Stimulated activated memory B cell treated with anti-CD40 and anti-IgM and Interleukin-4, amounts not matched to agents 10 μg/mL and 1 μg/mL and 100 μg/mL, for 72 hours (primary cell): ENCODE results near the gene ARL10.

Experiments used
- ATAC-seq: fragments of 150-1000 bp; cut with Tn5 transposase; 2 replicates; pipeline ENCODE4 v1.10.0; 2021
- H3K27ac Mint-ChIP-seq: one replicate; pipeline ENCODE4 v1.8.0; 2022; ENCODE audit warnings: mild to moderate bottlenecking, mixed read lengths
- H3K27me3 Mint-ChIP-seq: one replicate; pipeline ENCODE4 v1.8.0; 2022; ENCODE audit warnings: mixed read lengths
- H3K36me3 Mint-ChIP-seq: one replicate; pipeline ENCODE4 v1.8.0; 2022; ENCODE audit warnings: mixed read lengths
- H3K4me1 Mint-ChIP-seq: one replicate; pipeline ENCODE4 v1.8.0; 2022; ENCODE audit warnings: mixed read lengths
- H3K4me3 Mint-ChIP-seq: one replicate; pipeline ENCODE4 v1.8.0; 2022; ENCODE audit warnings: mild to moderate bottlenecking, moderate library complexity, mixed read lengths
- H3K9me3 Mint-ChIP-seq: one replicate; pipeline ENCODE4 v1.8.0; 2022; ENCODE audit warnings: mixed read lengths

Gene ARL10

DNA sequence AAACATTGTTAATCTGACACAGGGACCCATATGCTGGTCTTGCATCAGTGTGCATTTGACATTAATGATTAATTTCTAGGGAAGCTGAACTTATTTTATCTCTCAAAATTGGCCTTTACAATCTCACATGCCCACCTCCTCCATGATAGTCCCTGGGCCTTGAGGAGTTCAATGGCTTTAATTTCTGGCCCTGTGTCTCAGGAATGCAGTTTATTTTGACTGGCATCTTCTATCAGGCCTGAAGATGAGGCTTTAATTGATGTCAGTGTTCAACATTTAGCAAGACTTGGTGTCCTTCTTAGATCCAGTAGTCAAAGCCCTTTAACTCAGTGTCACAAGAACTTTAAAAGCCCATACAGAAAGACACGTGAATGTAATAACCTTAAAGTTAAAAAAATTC is 61.6 kb downstream of the ARL10 start:
- Mint-ChIP-seq H3K27me3 (peaks cover 25% of the 10 kb centered on the region), H3K4me1 (no peaks in the 10 kb centered on the region), H3K9me3 (no peaks in the 10 kb centered on the region), H3K36me3 (no peaks in the 10 kb centered on the region), H3K27ac (no peak overlapping the region), H3K4me3 (no peak overlapping the region)
- ATAC-seq: no peak

- ATAC-seq: no peak
- peaks cover 29% of the 10 kb centered on the region for H3K27me3 Mint-ChIP-seq
- H3K4me3 Mint-ChIP-seq: no peak overlapping the region
- no peaks in the 10 kb centered on the region for H3K9me3 Mint-ChIP-seq
- H3K27ac Mint-ChIP-seq: no peak overlapping the region
- no peaks in the 10 kb centered on the region for H3K4me1 Mint-ChIP-seq
- no peaks in the 10 kb centered on the region for H3K36me3 Mint-ChIP-seq
These were observed 62.7 kb downstream of the ARL10 start for GRCh38 chr5:176427971-176428370.

GRCh38 chr5:176429972-176430371 is 64.7 kb downstream of the ARL10 start:
- Mint-ChIP-seq H3K9me3 (no peaks in the 10 kb centered on the region), H3K36me3 (no peaks in the 10 kb centered on the region), H3K27me3 (peaks cover 22% of the 10 kb centered on the region), H3K27ac (no peak overlapping the region), H3K4me1 (no peaks in the 10 kb centered on the region), H3K4me3 (no peak overlapping the region)
- no peak for ATAC-seq
